ENCODE results near the gene LIM2. TPM values are rescaled to one million over a fixed set of nuclear protein-coding genes. Genes with fewer than 3 reads are reported as not detected.

LIM2 gene
- total and polyA plus RNA-seq, 2 of the 4 experiments (the other 2 are of a cell fraction) = not detected

GRCh38 chr19:51407511-51408131 lies 19.8 kb upstream of the LIM2 start:
- Histone ChIP-seq H3K4ac (ENCODE audit: low read depth, low read length) (no peak overlapping the region), H2BK120ac (ENCODE audit: low read depth, low read length) (no peak overlapping the region), H3K79me1 (ENCODE audit: low read depth in 1 of 2, low read length in 2 of 2) (no peaks in the 10 kb centered on the region), H2BK5ac (ENCODE audit: low read depth, low read length, poor library complexity, severe bottlenecking) (no peak overlapping the region), H3K18ac (ENCODE audit: low read depth, low read length) (no peak overlapping the region), H4K8ac (ENCODE audit: low read depth in 2 of 2, low read length in 2 of 2) (no peak overlapping the region), H3K27me3 (ENCODE audit: control insufficient read depth, insufficient read depth, low read length) (no peaks in the 10 kb centered on the region), H4K20me1 (ENCODE audit: insufficient read depth, low read length) (no peaks in the 10 kb centered on the region), H3K23ac (ENCODE audit: low read depth, low read length) (no peak overlapping the region), H2AK5ac (ENCODE audit: low read depth, low read length) (no peak overlapping the region), H4K91ac (ENCODE audit: insufficient read depth, low read depth, low read length) (no peak overlapping the region), H3K56ac (ENCODE audit: extremely low read depth, insufficient read depth, low read length) (no peak overlapping the region), H3K4me2 (ENCODE audit: low read depth, low read length) (no peak overlapping the region), H2BK15ac (ENCODE audit: low read depth, low read length) (no peak overlapping the region), H3K36me3 (ENCODE audit: control insufficient read depth, insufficient read depth, low read length) (no peaks in the 10 kb centered on the region), H3K9ac (ENCODE audit: low read depth, low read length) (no peak overlapping the region), H3K9me3 (ENCODE audit: control insufficient read depth, insufficient read depth, low read length) (peaks cover 6% of the 10 kb centered on the region), H3K9me1 (ENCODE audit: insufficient read depth, low read length) (no peaks in the 10 kb centered on the region), H2AK9ac (replicated peaks; ENCODE audit: low read depth, low read length, poor library complexity) (no peak overlapping the region), H3K27ac (ENCODE audit: insufficient read depth, low read length) (no peak overlapping the region), H3K4me3 (ENCODE audit: insufficient read depth, low read depth, low read length) (no peak overlapping the region), H3K14ac (replicated peaks; ENCODE audit: low read depth, low read length) (no peak overlapping the region), H4K5ac (ENCODE audit: low read depth, low read length) (no peak overlapping the region), H3K4me1 (ENCODE audit: control insufficient read depth, insufficient read depth, low read length) (no peaks in the 10 kb centered on the region), H2AFZ (replicated peaks; ENCODE audit: low read length, poor library complexity) (no peak overlapping the region), H2BK20ac (ENCODE audit: low read depth, low read length) (no peak overlapping the region)
- intact Hi-C loops (cut with micrococcal nuclease) = no loop called here
- ATAC-seq (ENCODE audit: low read depth) = peak; percentile 32; the same call in 1 of the 2 replicates
- WGBS, 2 experiments (ENCODE audit: extremely low coverage in 2 of 2, insufficient read length in 1 of 2) = 59% methylated on average over 5 of the region's 6 CpGs; no CpG with 5 or more reads in 1 of the 2 experiments
- in situ Hi-C loops (cut with MboI; ENCODE audit: low sequenced_read_pairs) = no loop called here
- dilution Hi-C loops (cut with HindIII; ENCODE audit: low sequenced_read_pairs, unreplicated experiment) = no loop called here
- DNase-seq = peak; percentile 17
- ChIA-PET CTCF (no interaction called here), POLR2A (ENCODE audit: unreplicated experiment) (no interaction called here)
- TF ChIP-seq MAFK (IDR thresholded peaks at IDR 0.05; ENCODE audit: low read depth, low read length) (no peak), ELK1 (IDR thresholded peaks at IDR 0.05; ENCODE audit: borderline replicate concordance, low read depth, low read length) (no peak), NFE2L2 (IDR thresholded peaks at IDR 0.05; ENCODE audit: low read depth, low read length) (no peak), MXI1 (IDR thresholded peaks at IDR 0.05; ENCODE audit: borderline replicate concordance, low read depth, low read length) (no peak), RCOR1 (IDR thresholded peaks at IDR 0.05; ENCODE audit: insufficient replicate concordance, low read length) (no peak), CHD1 (IDR thresholded peaks at IDR 0.05; ENCODE audit: low read depth, low read length) (no peak), POLR2A (IDR thresholded peaks at IDR 0.05; ENCODE audit: low read depth, low read length) (no peak), SMC3 (IDR thresholded peaks at IDR 0.05; ENCODE audit: low read depth, low read length) (peak; percentile 32), FOS (IDR thresholded peaks at IDR 0.05; ENCODE audit: low read depth, low read length) (no peak), USF2 (IDR thresholded peaks at IDR 0.05; ENCODE audit: low read depth, low read length) (no peak), RAD21 (IDR thresholded peaks at IDR 0.05; ENCODE audit: low read length) (peak; percentile 37), CEBPB (IDR thresholded peaks at IDR 0.05; ENCODE audit: low read depth, low read length) (no peak), MAZ (IDR thresholded peaks at IDR 0.05; ENCODE audit: borderline replicate concordance, low read depth, low read length) (no peak), RFX5 (IDR thresholded peaks at IDR 0.05; ENCODE audit: low read depth, low read length) (no peak), BHLHE40 (IDR thresholded peaks at IDR 0.05; ENCODE audit: low read depth, low read length) (no peak), CTCF (conservative IDR thresholded peaks at IDR 0.05; ENCODE audit: low read depth, low read length) (peak; percentile 30)
- no TSS peak for BruUV-seq (replicated peaks)

Data from IMR-90 (cell line).